B cell (primary cell): ENCODE measurements around the gene CD44.

ENCODE experiments used
- EZH2 ChIP-seq: IDR thresholded peaks from 2 replicates; pipeline ENCODE4 v1.6.1; 2012; ENCODE audit warnings: borderline replicate concordance, low read depth, mild to moderate bottlenecking, moderate library complexity, low read length; ENCODE audit not compliant: insufficient read depth, poor library complexity, severe bottlenecking
- TF ChIP-seq, protein P1 (sequence below): fragments of 200-600 bp; IDR thresholded peaks from one replicate; pipeline ENCODE4 v1.8.0; 2022; ENCODE audit warnings: antibody characterized with exemption, mild to moderate bottlenecking

DNA sequence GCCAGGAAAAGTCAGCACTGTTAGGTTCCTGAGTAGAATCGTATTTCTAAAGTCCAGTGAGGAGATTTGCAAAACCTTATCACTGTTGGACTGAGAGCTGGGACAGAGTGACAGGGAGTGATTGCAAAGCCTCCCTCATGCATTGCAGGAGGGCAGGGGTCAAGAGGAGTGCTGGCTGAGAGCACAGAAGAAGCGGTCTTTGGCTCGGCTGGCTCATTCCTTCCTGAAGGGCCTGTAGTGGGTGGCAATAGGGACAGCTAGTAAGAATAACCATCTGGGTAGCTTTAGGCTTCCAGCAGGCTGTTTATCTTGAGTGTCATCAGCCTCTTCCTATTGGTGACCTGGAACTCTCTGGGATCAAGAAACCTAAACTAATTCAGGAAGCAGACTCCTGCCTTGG is 53.4 kb downstream of the CD44 start:
- TF ChIP-seq, protein P1, sequence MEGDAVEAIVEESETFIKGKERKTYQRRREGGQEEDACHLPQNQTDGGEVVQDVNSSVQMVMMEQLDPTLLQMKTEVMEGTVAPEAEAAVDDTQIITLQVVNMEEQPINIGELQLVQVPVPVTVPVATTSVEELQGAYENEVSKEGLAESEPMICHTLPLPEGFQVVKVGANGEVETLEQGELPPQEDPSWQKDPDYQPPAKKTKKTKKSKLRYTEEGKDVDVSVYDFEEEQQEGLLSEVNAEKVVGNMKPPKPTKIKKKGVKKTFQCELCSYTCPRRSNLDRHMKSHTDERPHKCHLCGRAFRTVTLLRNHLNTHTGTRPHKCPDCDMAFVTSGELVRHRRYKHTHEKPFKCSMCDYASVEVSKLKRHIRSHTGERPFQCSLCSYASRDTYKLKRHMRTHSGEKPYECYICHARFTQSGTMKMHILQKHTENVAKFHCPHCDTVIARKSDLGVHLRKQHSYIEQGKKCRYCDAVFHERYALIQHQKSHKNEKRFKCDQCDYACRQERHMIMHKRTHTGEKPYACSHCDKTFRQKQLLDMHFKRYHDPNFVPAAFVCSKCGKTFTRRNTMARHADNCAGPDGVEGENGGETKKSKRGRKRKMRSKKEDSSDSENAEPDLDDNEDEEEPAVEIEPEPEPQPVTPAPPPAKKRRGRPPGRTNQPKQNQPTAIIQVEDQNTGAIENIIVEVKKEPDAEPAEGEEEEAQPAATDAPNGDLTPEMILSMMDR = no peak
- no peak for TF ChIP-seq EZH2
